NB4 (cell line): ENCODE data around the gene DNAJB1.

Experiments used
- DNase-seq: peaks from one replicate; pipeline ENCODE4 v3.0.0; 2010; ENCODE audit warnings: low read depth
- H3K4me3 ChIP-seq: one replicate; pipeline ENCODE4 v1.5.1; 2011; ENCODE audit warnings: mild to moderate bottlenecking, low read depth, low read length, moderate library complexity
- CTCF ChIP-seq: IDR thresholded peaks from one replicate; pipeline ENCODE4 v1.5.1; 2012; ENCODE audit warnings: low read depth, low read length
- MYC ChIP-seq: IDR thresholded peaks from 2 replicates; pipeline ENCODE4 v1.6.1; 2011; ENCODE audit warnings: low read depth, low read length
- POLR2A ChIP-seq: IDR thresholded peaks from 2 replicates; pipeline ENCODE4 v1.6.1; 2011; ENCODE audit warnings: mild to moderate bottlenecking; ENCODE audit not compliant: insufficient read length; ENCODE audit errors: extremely low read depth
- TF ChIP-seq, protein P1 (sequence below): IDR thresholded peaks from 2 replicates; pipeline ENCODE4 v1.6.1; 2011; ENCODE audit warnings: low read depth, low read length

The DNAJB1 gene

DNA sequence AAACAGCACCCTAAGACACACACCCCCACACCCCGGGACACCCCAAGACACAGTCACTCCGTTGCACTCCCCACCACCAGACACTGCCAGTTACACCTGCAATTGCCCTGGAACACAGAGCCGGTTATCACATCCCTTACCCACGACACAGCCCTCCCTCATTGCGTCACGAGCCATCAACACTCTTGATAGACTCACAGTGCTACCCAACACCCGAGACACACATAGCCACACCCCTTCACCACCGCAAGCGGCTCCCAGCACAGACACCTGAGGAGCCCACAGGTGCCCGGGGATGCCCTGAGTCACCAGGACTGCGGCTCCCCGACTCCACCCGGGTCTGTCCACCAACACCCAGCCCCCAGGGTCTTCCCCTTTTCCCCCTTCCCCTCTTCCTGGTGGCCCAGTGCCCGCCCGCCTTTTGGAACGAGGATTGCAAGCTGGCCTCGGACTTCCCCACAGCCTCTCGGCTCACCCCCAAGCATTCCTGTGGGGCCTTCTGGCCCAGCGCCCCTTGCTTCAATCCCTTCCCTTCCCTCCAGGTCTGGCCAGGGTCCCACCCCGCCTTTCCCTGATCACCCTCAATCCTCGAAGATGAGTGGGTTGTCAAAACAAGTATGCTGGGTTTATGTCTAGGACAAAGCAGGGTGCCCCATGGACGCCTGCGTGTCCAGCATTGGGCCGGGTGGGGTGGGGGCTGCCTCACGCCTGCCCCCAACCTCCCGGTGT, 41.4 kb downstream of the DNAJB1 start:
- peak; percentile 77 for DNase-seq
- TF ChIP-seq MYC (no peak), POLR2A (no peak)
- TF ChIP-seq, protein P1, sequence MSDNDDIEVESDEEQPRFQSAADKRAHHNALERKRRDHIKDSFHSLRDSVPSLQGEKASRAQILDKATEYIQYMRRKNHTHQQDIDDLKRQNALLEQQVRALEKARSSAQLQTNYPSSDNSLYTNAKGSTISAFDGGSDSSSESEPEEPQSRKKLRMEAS = 0 out of 2 replicates have a peak, but pooled peaks have one; percentile 17
- H3K4me3 ChIP-seq = no peak overlapping the region

DNA sequence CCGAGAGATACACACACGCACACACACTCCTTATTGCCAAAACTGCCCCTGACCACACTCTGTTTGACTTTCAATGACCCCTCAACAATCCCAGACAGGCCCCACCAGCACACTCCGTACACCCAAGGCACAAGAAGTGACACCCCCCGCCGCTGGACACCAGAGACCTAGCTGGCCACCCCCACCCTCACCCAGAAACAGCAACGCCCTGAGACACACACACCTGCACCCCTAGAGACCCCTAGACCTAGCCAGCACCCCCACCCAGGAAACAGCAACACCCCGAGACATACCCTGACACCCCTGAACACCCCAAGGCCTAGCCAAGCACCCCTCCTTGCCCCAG, 41.9 kb downstream of the DNAJB1 start:
- H3K4me3 ChIP-seq = no peak overlapping the region
- no peak for DNase-seq
- no peak for TF ChIP-seq POLR2A
- TF ChIP-seq CTCF = no peak
- TF ChIP-seq, protein P1 = no peak
- no peak for TF ChIP-seq MYC

DNA sequence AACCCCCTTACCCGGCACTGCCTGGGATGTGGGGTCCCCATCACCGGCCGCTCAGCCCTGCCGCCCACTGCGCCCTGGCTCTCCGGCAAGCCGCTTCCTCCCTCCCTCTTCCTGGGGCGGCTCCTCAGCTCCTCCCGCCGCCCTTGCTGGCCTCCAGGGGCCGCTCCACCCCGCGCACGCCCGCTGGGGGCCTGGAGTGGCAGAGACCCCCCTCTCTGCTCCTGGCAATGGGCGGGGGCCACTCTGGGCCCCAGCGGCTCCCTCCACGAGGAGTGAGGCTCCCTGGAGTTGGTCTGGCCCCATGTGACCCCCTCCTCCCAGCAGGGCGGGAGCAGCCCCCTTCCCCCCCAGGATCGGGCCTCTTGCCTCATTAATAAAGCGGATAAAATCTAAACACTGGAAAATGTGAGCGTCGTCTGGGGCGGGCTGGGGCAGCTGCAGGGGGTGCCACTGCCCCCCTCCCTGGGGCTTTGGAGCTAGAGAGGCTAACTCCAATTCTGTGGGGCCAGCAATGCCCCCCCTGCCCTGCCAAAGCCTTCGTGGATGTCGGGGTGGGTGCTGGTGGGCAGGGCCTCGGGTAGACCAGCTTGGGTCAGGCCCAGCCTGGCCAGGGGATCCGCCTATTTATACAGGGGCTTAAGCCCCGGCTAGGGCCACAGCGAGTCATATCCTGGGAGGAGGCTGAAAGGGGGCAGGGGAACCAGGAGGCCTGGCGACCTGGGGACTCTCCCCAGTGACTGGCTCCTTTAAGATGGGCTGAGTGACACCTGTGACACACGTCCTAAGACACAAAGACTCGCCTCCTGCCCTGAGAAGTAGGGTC, 42.7 kb downstream of the DNAJB1 start, which contains the start of gene PTGER1:
TSS of gene PTGER1 (minus strand) at position 104 of the 823 bp plus-strand sequence. CDS start 1,034 bp downstream, outside the sequence.
- TF ChIP-seq MYC (no peak), POLR2A (no peak), CTCF (no peak)
- TF ChIP-seq, protein P1 = no peak
- peak within 1 kb of the TSS; percentile 25 for H3K4me3 ChIP-seq

GRCh38 chr19:14474827-14475226, 43.4 kb downstream of the DNAJB1 start:
- no peak for DNase-seq
- peak overlapping the region; percentile 25 for H3K4me3 ChIP-seq
- TF ChIP-seq, protein P1 = no peak
- no peak for TF ChIP-seq CTCF
- no peak for TF ChIP-seq POLR2A
- no peak for TF ChIP-seq MYC

More for the DNA sequence above, 42.7 kb downstream of the DNAJB1 start, which contains the start of gene PTGER1:
- DNase-seq = peak; percentile 76

GRCh38 chr19:14473978-14474578, 44.1 kb downstream of the DNAJB1 start:
- DNase-seq = no peak
- no peak overlapping the region for H3K4me3 ChIP-seq
- TF ChIP-seq MYC (no peak), CTCF (no peak), POLR2A (no peak)
- TF ChIP-seq, protein P1 = no peak
